Neutrophil (primary cell): ENCODE data around the gene CLASP1.
"Not testable (repeated sequence)": the region's sequence is repeated elsewhere in the genome, so short reads cannot be mapped to it uniquely, and the experiment has no call there.

Experiments
- H3K27ac ChIP-seq: fragments of 200-600 bp; sonication (generic); 2 replicates; pipeline ENCODE4 v1.5.1; 2016; ENCODE audit warnings: mild to moderate bottlenecking, moderate library complexity
- H3K27me3 ChIP-seq: fragments of 200-600 bp; sonication (generic); 2 replicates; pipeline ENCODE4 v1.6.0; 2016; ENCODE audit warnings: mild to moderate bottlenecking
- H3K36me3 ChIP-seq: fragments of 200-600 bp; sonication (generic); 2 replicates; pipeline ENCODE4 v1.5.1; 2017
- H3K4me1 ChIP-seq, 2 experiments: fragments of 200-600 bp in 1 of 2; sonication (generic) in 1 of 2; 1 replicate in 1 of 2; 2 replicates in 1 of 2; pipeline versions ENCODE4 v1.5.1 to v1.6.1; 2013 to 2016; ENCODE audit warnings: low read depth in 1 of 2, low read length in 1 of 2, mild to moderate bottlenecking in 1 of 2, moderate library complexity in 1 of 2; ENCODE audit not compliant: control insufficient read depth in 1 of 2, insufficient read depth in 1 of 2
- H3K4me3 ChIP-seq, 2 experiments: fragments of 200-600 bp in 1 of 2; sonication (generic) in 1 of 2; 1 replicate in 1 of 2; 2 replicates in 1 of 2; pipeline ENCODE4 v1.5.1; 2013 to 2016; ENCODE audit warnings: low read depth in 1 of 2, low read length in 1 of 2, mild to moderate bottlenecking in 1 of 2, moderate library complexity in 1 of 2
- H3K9me3 ChIP-seq: fragments of 200-600 bp; sonication (generic); 2 replicates; pipeline ENCODE4 v1.5.1; 2016
- CTCF ChIP-seq: fragments of 200-600 bp; sonication (generic); IDR thresholded peaks from 2 replicates; pipeline ENCODE4 v1.5.1; 2016; ENCODE audit warnings: antibody characterized with exemption

Gene CLASP1

GRCh38 chr2:121686218-121686617 lies 37.0 kb upstream of the CLASP1 start:
- no peaks in the 10 kb centered on the region for H3K27me3 ChIP-seq
- H3K4me3 ChIP-seq: no peak overlapping the region
- H3K4me1 ChIP-seq: no peaks in the 10 kb centered on the region
- TF ChIP-seq CTCF: no peak
- H3K27ac ChIP-seq: no peak overlapping the region
- peaks cover 16% of the 10 kb centered on the region for H3K9me3 ChIP-seq
- H3K36me3 ChIP-seq: no peaks in the 10 kb centered on the region

GRCh38 chr2:121682396-121683298 lies 33.4 kb upstream of the CLASP1 start:
- no peak overlapping the region for H3K27ac ChIP-seq
- peaks cover 18% of the 10 kb centered on the region for H3K9me3 ChIP-seq
- no peaks in the 10 kb centered on the region for H3K27me3 ChIP-seq
- no peak for TF ChIP-seq CTCF
- no peak overlapping the region for H3K4me3 ChIP-seq
- H3K4me1 ChIP-seq: no peaks in the 10 kb centered on the region
- no peaks in the 10 kb centered on the region for H3K36me3 ChIP-seq

GRCh38 chr2:121677855-121678254 lies 28.6 kb upstream of the CLASP1 start:
- Histone ChIP-seq H3K4me3 (no peak overlapping the region), H3K9me3 (peaks cover 15% of the 10 kb centered on the region), H3K27me3 (no peaks in the 10 kb centered on the region)

GRCh38 chr2:121671621-121672020 lies 22.4 kb upstream of the CLASP1 start:
- H3K4me3 ChIP-seq, H3K36me3 ChIP-seq, H3K9me3 ChIP-seq, H3K27ac ChIP-seq, H3K27me3 ChIP-seq: not testable (repeated sequence)
- H3K4me1 ChIP-seq: peaks cover 5 to 18% of the 10 kb centered on the region in 2 experiments

More at GRCh38 chr2:121677855-121678254, 28.6 kb upstream of the CLASP1 start:
- no peak for TF ChIP-seq CTCF
- H3K36me3 ChIP-seq: no peaks in the 10 kb centered on the region
- no peak overlapping the region for H3K27ac ChIP-seq
- no peaks in the 10 kb centered on the region for H3K4me1 ChIP-seq

- Histone ChIP-seq H3K4me1 (peaks cover 5 to 19% of the 10 kb centered on the region in 2 experiments), H3K4me3 (no peak overlapping the region), H3K27me3 (no peaks in the 10 kb centered on the region), H3K36me3 (no peaks in the 10 kb centered on the region), H3K27ac (peak overlapping the region; percentile 4), H3K9me3 (peaks cover 4% of the 10 kb centered on the region)
- no peak for TF ChIP-seq CTCF
Measured at GRCh38 chr2:121670181-121670580, 20.9 kb upstream of the CLASP1 start.

- Histone ChIP-seq H3K36me3 (peaks cover 4% of the 10 kb centered on the region), H3K9me3 (peaks cover 4% of the 10 kb centered on the region), H3K4me3 (no peak overlapping the region), H3K27me3 (no peaks in the 10 kb centered on the region), H3K27ac (no peak overlapping the region), H3K4me1 (peaks cover 5 to 19% of the 10 kb centered on the region in 2 experiments)
- no peak for TF ChIP-seq CTCF
Measured at GRCh38 chr2:121667618-121668017, 18.4 kb upstream of the CLASP1 start.
